PC-3 (cell line): ENCODE measurements around the gene SDK1. TPM values are rescaled to one million over a fixed set of nuclear protein-coding genes. Genes with fewer than 3 reads are reported as not detected.

Source experiments
- ATAC-seq: fragments of 200-7000 bp; cut with Tn5 transposase; 2 replicates; pipeline ENCODE4 v1.9.1; 2020; ENCODE audit warnings: mild to moderate bottlenecking, moderate library complexity
- BruUV-seq: library from RNA; stranded (reverse); fragments of 400-500 nt; replicated peaks from 2 replicates; lab custom pipeline; 2021; lab: Mats Ljungman, UMichigan
- CTCF ChIA-PET: fragments of 300-600 bp; sonication (Branson Sonifier 250); formaldehyde crosslinking; loops from one replicate; lab custom pipeline; 2022; ENCODE audit warnings: antibody characterized with exemption; lab: Charles Lee
- POLR2A ChIA-PET: fragments of 300-600 bp; sonication (Branson Sonifier 250); formaldehyde crosslinking; loops from one replicate; lab custom pipeline; 2022; ENCODE audit warnings: antibody characterized with exemption; ENCODE audit not compliant: unreplicated experiment; lab: Charles Lee
- DNase-seq: peaks from one replicate; pipeline ENCODE4 v3.0.0-alpha.2; 2015
- H2AFZ ChIP-seq: fragments of 300-600 bp; sonication (generic); 2 replicates; pipeline ENCODE4 v1.6.0; 2016; ENCODE audit warnings: antibody characterized with exemption, low read length
- H3F3A ChIP-seq: fragments of 300-600 bp; sonication (generic); one replicate; pipeline ENCODE4 v1.6.0; 2017; ENCODE audit warnings: antibody characterized with exemption, low read length, control low read depth, mild to moderate bottlenecking; ENCODE audit not compliant: unreplicated experiment
- H3K27ac ChIP-seq: fragments of 300-600 bp; sonication (generic); 2 replicates; pipeline ENCODE4 v1.5.1; 2016; ENCODE audit warnings: mild to moderate bottlenecking, low read length
- H3K27me3 ChIP-seq: fragments of 300-600 bp; sonication (generic); 2 replicates; pipeline ENCODE4 v1.6.1; 2016; ENCODE audit warnings: low read length, mixed read lengths
- H3K36me3 ChIP-seq: fragments of 300-600 bp; sonication (generic); 2 replicates; pipeline ENCODE4 v1.6.1; 2016; ENCODE audit warnings: low read depth, mixed run types, low read length, mixed read lengths
- H3K4me1 ChIP-seq: fragments of 300-600 bp; sonication (generic); 2 replicates; pipeline ENCODE4 v1.5.1; 2016; ENCODE audit warnings: low read length; ENCODE audit not compliant: insufficient read depth
- H3K4me2 ChIP-seq: fragments of 300-600 bp; sonication (generic); 2 replicates; pipeline ENCODE4 v1.6.0; 2016; ENCODE audit warnings: low read length
- H3K4me3 ChIP-seq: fragments of 300-600 bp; sonication (generic); 2 replicates; pipeline ENCODE4 v1.5.1; 2016; ENCODE audit warnings: mild to moderate bottlenecking, low read length, mixed read lengths
- H3K79me2 ChIP-seq: fragments of 300-600 bp; sonication (generic); 2 replicates; pipeline ENCODE4 v1.6.1; 2017; ENCODE audit warnings: low read length, mixed read lengths
- H3K9ac ChIP-seq: fragments of 300-600 bp; sonication (generic); 2 replicates; pipeline ENCODE4 v1.6.0; 2016; ENCODE audit warnings: mild to moderate bottlenecking, low read length
- H3K9me2 ChIP-seq: fragments of 300-600 bp; sonication (generic); replicated peaks from 2 replicates; pipeline ENCODE4 v1.6.1; 2016; ENCODE audit warnings: mixed run types, low read length, mixed read lengths
- H3K9me3 ChIP-seq: fragments of 300-600 bp; sonication (generic); 2 replicates; pipeline ENCODE4 v1.6.1; 2016; ENCODE audit warnings: low read length, mixed read lengths
- H4K20me1 ChIP-seq: fragments of 300-600 bp; sonication (generic); 2 replicates; pipeline ENCODE4 v1.6.1; 2016; ENCODE audit warnings: low read length, mixed read lengths
- CTCF ChIP-seq: fragments of 300-600 bp; sonication (generic); conservative IDR thresholded peaks from 2 replicates; pipeline ENCODE4 v1.5.1; 2017; ENCODE audit warnings: antibody characterized with exemption, low read depth, mild to moderate bottlenecking, low read length
- EZH2 ChIP-seq: fragments of 300-600 bp; sonication (generic); IDR thresholded peaks from one replicate; pipeline ENCODE4 v1.6.1; 2017; ENCODE audit warnings: antibody characterized with exemption, mild to moderate bottlenecking, low read length; ENCODE audit not compliant: unreplicated experiment
- EZH2phosphoT487 ChIP-seq: fragments of 300-600 bp; sonication (generic); IDR thresholded peaks from 2 replicates; pipeline ENCODE4 v1.6.1; 2018; ENCODE audit warnings: mild to moderate bottlenecking, antibody characterized with exemption, low read length, borderline replicate concordance
- intact Hi-C: fragments of 100-400 bp; cut with micrococcal nuclease; formaldehyde crosslinking; loops from 2 replicates; pipeline ENCODE4 v1.9.0; 2023
- total RNA-seq: library from RNA; depleted of rRNA; stranded (reverse); fragments of >200 nt; gene quantifications from 2 replicates; pipeline ENCODE4 v1.2.3, GENCODE V29; 2014

The SDK1 gene
- total RNA-seq, 1 experiment from 2014 or later, result 2.8 TPM

- no peaks in the 10 kb centered on the region; the same call in 1 of the 2 replicates for H3K27me3 ChIP-seq
- H3K9me3 ChIP-seq, result no peaks in the 10 kb centered on the region
- CTCF ChIA-PET, result no interaction called here
- no peaks in the 10 kb centered on the region for H3F3A ChIP-seq
- intact Hi-C loops, result no loop called here
- no peaks in the 10 kb centered on the region for H4K20me1 ChIP-seq
- POLR2A ChIA-PET, result no interaction called here
- ATAC-seq (no peak), DNase-seq (no peak)
- TF ChIP-seq CTCF (no peak), EZH2 (no peak), EZH2phosphoT487 (no peak)
- no peaks in the 10 kb centered on the region for H3K36me3 ChIP-seq
- H3K4me3 ChIP-seq, result no peak overlapping the region
- no peak overlapping the region for H3K9ac ChIP-seq
- no peak overlapping the region for H3K4me2 ChIP-seq
- no peaks in the 10 kb centered on the region for H3K9me2 ChIP-seq
- H3K79me2 ChIP-seq, result no peaks in the 10 kb centered on the region
- no peak overlapping the region for H2AFZ ChIP-seq
- peaks cover 12% of the 10 kb centered on the region for H3K4me1 ChIP-seq
- no peak overlapping the region for H3K27ac ChIP-seq
- no TSS peak for BruUV-seq
These were observed 73.2 kb downstream of the SDK1 start for GRCh38 chr7:3374239-3374638.

- no peaks in the 10 kb centered on the region for H4K20me1 ChIP-seq
- POLR2A ChIA-PET, result no interaction called here
- CTCF ChIA-PET, result no interaction called here
- H3K9me3 ChIP-seq, result no peaks in the 10 kb centered on the region
- no peak overlapping the region for H3K9ac ChIP-seq
- no peak overlapping the region for H3K27ac ChIP-seq
- no peak overlapping the region for H3K4me2 ChIP-seq
- no peak overlapping the region for H3K4me3 ChIP-seq
- BruUV-seq, result no TSS peak
- no peaks in the 10 kb centered on the region for H3K36me3 ChIP-seq
- H3K4me1 ChIP-seq, result peaks cover 17% of the 10 kb centered on the region
- no peaks in the 10 kb centered on the region for H3K9me2 ChIP-seq
- no peak for DNase-seq
- intact Hi-C loops, result no loop called here
- no peaks in the 10 kb centered on the region for H3K79me2 ChIP-seq
- no peak for TF ChIP-seq EZH2phosphoT487
- TF ChIP-seq EZH2, result no peak
- TF ChIP-seq CTCF, result no peak
- no peaks in the 10 kb centered on the region; the same call in 1 of the 2 replicates for H3K27me3 ChIP-seq
- H3F3A ChIP-seq, result no peaks in the 10 kb centered on the region
- no peak overlapping the region for H2AFZ ChIP-seq
- no peak for ATAC-seq
These were observed 77.5 kb downstream of the SDK1 start for GRCh38 chr7:3378390-3379150.

GRCh38 chr7:3380034-3380433, 79.0 kb downstream of the SDK1 start:
- intact Hi-C loops, result loop anchor here (1.0 to 5.0 kb wide), 3 partner anchors 25 to 73 kb away; no protein-coding TSS in a partner anchor
- Histone ChIP-seq H4K20me1 (no peaks in the 10 kb centered on the region), H3F3A (no peaks in the 10 kb centered on the region), H3K36me3 (no peaks in the 10 kb centered on the region), H3K27ac (peak overlapping the region; percentile 55), H3K4me2 (peak overlapping the region; percentile 32), H3K9ac (no peak overlapping the region), H3K9me3 (no peaks in the 10 kb centered on the region), H3K27me3 (no peaks in the 10 kb centered on the region; the same call in 1 of the 2 replicates), H3K4me3 (no peak overlapping the region), H3K79me2 (no peaks in the 10 kb centered on the region), H3K9me2 (no peaks in the 10 kb centered on the region), H3K4me1 (peaks cover 17% of the 10 kb centered on the region), H2AFZ (no peak overlapping the region)
- POLR2A ChIA-PET, result interaction anchor here (0.7 kb wide), 1 partner anchor 50 kb away, joined by 3 read pairs; no protein-coding TSS in a partner anchor
- TF ChIP-seq EZH2phosphoT487 (no peak), EZH2 (no peak), CTCF (no peak)
- BruUV-seq, result no TSS peak
- CTCF ChIA-PET, result no interaction called here
- DNase-seq (peak; percentile 57), ATAC-seq (peak; percentile 96)
